C4-2B (cell line): Measurements from ENCODE around the gene ATG10.
"Not testable (repeated sequence)": the region's sequence is repeated elsewhere in the genome, so short reads cannot be mapped to it uniquely, and the experiment has no call there.

ENCODE experiments used
- ZFX ChIP-seq: fragments of 450-650 bp; IDR thresholded peaks from 2 replicates; pipeline ENCODE4 v1.6.1; 2017
- TF ChIP-seq, protein P1 (sequence below): fragments of 450-650 bp; conservative IDR thresholded peaks from 2 replicates; pipeline ENCODE4 v1.5.1; 2017; ENCODE audit warnings: mild to moderate bottlenecking

DNA sequence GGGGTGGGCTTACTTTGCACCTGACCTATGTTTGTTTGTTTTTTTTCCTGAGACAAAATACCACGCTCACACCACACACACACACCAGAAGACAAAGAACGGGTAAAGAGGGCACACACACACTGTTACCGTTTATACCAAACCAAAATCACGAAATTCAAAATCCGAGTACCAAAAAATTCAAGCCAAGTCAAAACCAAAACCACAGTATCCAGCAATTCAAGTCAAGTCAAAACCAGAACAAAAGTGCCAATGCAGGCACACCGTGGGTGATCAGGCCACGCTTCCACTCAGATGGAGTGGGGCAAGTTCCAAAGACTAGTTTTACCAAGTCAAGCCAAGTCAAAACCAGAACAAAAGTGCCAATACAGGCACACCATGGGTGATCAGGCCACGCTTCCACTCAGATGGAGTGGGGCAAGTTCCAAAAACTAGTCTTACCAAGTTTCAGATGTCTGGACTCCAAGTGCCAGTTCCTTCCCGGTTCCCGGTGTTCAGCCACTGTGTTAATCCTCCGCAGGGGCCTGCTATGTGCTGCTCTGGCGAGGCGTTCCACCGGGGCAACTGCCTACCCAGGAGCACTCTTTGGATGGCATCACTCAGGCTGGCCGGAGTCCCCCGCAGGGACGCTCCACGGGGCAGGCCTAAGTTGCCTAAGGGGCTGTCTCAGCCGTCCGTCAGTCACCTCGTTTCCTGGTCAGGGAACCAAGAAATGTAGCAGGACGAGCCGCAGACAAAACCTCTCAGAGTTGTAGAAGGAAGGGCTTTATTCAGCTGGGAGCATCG lies 300.9 kb downstream of the ATG10 start:
- TF ChIP-seq, protein P1, sequence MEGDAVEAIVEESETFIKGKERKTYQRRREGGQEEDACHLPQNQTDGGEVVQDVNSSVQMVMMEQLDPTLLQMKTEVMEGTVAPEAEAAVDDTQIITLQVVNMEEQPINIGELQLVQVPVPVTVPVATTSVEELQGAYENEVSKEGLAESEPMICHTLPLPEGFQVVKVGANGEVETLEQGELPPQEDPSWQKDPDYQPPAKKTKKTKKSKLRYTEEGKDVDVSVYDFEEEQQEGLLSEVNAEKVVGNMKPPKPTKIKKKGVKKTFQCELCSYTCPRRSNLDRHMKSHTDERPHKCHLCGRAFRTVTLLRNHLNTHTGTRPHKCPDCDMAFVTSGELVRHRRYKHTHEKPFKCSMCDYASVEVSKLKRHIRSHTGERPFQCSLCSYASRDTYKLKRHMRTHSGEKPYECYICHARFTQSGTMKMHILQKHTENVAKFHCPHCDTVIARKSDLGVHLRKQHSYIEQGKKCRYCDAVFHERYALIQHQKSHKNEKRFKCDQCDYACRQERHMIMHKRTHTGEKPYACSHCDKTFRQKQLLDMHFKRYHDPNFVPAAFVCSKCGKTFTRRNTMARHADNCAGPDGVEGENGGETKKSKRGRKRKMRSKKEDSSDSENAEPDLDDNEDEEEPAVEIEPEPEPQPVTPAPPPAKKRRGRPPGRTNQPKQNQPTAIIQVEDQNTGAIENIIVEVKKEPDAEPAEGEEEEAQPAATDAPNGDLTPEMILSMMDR = not testable (repeated sequence)
- TF ChIP-seq ZFX = not testable (repeated sequence)
